ENCODE results near the gene DGKK.

Gene DGKK, protein sequence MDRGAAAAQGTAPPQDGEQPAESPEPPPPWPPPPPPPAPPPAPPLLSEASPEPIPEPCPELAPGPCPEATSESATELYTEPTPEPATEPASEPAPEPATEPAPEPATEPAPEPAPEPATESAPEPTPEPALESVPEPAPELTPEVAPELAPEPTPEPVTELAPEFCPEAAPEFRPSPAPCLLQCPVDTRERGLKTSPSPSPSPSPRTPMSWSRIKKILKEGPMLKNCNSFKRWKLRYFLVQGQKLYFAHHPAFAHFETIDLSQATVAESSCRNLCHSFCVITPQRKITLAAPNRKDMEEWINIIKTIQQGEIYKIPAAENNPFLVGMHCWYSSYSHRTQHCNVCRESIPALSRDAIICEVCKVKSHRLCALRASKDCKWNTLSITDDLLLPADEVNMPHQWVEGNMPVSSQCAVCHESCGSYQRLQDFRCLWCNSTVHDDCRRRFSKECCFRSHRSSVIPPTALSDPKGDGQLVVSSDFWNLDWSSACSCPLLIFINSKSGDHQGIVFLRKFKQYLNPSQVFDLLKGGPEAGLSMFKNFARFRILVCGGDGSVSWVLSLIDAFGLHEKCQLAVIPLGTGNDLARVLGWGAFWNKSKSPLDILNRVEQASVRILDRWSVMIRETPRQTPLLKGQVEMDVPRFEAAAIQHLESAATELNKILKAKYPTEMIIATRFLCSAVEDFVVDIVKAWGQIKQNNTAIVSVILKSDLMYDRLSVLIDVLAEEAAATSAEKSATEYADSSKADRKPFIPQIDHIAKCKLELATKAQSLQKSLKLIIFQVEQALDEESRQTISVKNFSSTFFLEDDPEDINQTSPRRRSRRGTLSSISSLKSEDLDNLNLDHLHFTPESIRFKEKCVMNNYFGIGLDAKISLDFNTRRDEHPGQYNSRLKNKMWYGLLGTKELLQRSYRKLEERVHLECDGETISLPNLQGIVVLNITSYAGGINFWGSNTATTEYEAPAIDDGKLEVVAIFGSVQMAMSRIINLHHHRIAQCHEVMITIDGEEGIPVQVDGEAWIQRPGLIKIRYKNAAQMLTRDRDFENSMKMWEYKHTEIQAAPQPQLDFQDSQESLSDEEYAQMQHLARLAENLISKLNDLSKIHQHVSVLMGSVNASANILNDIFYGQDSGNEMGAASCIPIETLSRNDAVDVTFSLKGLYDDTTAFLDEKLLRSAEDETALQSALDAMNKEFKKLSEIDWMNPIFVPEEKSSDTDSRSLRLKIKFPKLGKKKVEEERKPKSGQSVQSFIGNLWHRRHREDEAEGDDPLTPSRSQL

DNA sequence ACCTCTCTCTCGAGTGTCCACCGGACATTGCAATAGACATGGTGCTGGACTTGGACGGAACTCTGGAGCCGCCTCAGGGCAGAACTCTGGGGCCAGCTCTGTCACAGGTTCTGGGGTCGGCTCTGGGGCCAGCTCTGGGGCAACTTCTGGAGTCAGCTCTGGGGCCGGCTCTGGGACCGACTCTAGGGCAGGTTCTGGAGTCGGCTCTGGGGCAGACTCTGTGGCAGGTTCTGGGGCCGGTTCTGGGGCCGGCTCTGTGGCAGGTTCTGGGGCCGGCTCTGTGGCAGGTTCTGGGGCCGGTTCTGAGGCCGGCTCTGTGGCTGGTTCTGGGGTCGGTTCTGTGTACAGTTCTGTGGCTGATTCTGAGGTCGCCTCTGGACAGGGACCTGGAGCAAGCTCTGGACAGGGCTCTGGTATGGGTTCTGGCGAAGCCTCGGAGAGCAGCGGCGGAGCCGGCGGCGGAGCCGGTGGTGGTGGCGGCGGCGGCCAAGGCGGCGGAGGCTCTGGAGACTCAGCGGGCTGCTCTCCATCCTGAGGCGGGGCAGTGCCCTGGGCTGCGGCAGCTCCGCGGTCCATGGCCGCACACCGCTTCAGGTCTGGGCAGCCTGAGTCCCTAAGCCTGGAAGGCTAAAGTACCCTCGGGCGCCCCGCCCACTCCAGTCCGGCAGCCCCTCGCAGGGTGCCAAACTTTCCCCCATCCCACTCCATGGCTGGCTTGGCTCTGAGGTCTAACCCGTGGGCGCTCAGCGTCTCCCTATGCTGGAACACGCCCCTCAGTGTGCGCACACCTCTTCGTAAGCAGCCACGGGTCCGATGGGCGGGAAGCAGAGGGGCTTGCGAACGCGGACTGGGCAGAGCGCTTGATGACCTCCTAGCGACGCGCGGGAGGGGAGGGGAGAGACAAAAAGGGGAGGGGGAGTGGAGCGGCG is at the start of gene DGKK:
TSS of gene DGKK (minus strand) at position 723 of the 929 bp plus-strand sequence. CDS start at position 576, 147 bp downstream.
- DNase-seq (ENCODE audit: low read depth, low spot score): no peak

DNA sequence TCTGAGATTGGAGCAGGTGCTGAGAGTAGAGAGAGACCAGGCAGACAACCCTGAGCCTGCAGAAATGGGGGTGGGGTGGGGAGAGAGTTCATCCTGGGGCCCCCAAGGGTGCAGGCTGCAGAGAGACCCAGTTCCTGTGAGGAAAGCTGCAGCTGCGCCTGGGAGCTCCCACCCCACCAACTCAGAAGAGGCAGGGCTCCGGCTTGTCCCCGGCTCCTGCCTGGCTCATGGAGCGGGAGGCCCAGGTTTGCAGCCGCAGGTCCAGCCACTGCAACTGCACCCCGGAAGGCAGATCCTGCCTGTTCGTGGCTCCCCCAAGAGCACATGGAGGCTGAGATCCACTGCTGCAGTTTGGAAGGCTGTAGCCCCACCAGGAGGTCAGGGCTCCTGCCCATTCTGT is 44.2 kb upstream of the DGKK start:
- no peak for DNase-seq (ENCODE audit: low read depth, low spot score)

DNA sequence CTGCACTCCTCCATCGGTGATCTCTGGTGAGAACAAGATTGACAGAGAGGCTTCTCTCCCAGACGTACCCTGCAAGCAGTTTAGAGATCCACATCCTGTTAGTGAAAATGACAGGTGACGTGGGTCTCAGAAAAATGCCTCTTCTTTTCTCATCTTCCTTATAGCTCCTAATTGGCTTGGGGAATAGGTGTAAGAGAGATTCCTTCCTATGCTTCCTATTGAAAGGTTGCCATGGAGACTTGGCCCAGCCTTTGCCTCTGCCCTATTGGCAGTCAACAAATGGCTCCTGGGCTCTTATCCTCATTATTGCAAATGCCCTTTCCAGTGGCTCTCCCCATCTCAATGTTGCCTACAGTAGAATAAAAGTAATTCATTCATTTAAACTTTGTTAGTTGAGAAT is 26.5 kb upstream of the DGKK start:
- no peak for DNase-seq (ENCODE audit: low read depth, low spot score)

DNA sequence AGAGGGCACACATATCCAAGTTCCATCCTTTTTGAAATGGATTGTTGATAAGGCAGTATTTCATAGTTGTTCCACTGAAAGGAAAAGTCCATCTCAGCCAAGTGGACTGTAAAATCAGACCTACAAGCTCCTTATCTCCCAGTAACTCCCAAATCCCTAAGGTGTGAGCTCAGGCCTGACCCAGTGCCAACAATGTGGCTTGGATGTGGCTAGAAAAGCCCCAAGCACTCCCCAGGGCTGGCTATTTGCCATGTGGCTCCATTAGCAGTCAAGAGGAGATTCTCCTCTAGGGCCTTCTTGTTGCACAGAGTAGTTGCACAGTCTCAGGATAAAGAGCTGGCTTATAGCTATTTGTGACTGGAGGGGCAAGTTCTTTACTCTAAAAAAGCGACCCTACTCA is 25.0 kb upstream of the DGKK start:
- no peak for DNase-seq (ENCODE audit: low read depth, low spot score)

DNA sequence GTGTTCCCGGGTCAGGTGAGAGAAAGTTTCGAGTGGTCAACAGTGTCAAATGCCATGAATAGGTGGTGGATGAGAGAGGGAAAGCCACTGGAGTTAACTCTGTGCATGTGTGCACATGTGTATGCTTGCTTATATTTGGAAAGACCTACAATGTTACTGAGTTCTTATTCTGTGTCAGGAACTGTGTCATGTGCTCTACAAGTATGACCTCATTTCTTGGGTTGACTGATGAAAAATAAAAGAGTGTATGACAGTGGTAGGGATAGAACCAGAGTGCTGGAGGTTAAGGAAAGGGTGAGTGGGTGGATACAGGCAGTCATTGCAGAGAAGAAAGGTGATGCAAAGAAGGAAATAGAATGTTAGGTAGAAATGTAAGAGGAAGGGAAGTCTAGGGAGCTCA is 22.1 kb upstream of the DGKK start:
- DNase-seq (ENCODE audit: low read depth, low spot score): no peak

DNA sequence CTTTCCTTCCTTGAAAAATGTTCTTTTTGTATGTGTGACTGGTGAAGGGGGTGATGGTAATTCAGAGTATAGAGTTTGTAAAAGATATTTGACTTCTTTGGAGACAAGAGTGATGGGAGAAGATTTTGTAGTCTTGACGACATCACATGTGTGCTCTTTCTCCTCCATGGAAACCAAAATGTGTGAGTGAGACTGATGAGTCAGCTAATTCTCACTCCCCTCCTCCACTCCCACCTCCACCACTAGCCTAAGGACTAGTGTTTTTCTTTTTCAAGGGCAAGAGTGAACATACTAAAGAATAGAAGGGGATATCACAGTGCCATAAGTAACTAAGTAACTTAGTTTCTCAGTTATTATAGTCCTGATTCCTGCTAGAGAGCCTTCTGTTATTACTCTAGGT is 14.0 kb upstream of the DGKK start:
- no peak for DNase-seq (ENCODE audit: low read depth, low spot score)

DNA sequence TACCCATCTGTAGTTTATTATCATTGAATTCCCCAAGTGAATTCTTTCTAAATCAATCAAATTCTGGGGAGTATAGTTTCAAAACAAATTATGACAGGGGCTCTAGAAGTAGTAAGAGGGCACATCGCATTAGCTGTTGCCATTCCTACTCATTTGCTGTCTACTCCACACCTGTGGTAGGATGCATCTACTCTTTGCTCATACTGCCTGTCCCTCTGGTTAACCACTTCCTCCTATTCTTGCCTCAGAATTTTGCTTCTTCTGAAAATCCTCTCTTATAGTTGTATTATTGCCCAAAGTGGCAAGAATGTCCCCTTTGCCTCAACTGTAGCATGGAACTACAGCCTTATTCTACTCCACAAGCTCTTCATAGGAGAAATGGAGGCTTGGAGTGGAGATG is 12.7 kb upstream of the DGKK start:
- no peak for DNase-seq (ENCODE audit: low read depth, low spot score)

DNA sequence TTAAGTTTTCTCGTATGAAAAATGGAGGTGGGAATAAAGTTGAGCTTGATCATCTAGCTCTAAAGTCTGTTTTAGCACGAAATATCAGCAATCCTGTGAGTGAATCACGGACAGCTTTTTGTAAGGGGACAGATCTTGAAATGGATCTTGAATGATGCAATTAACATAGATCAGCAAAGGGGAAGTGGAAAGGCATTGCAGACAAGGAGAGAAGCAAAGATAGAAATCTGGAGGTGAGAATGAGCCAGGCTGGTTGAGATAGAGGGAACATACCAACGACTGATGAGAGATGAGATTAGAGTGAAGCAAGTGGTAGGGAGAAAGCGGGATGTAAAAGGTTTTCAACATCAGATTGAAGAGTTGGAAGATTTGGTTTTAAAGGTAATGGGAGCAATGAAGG is 4.6 kb upstream of the DGKK start:
- no peak for DNase-seq (ENCODE audit: low read depth, low spot score)

DNA sequence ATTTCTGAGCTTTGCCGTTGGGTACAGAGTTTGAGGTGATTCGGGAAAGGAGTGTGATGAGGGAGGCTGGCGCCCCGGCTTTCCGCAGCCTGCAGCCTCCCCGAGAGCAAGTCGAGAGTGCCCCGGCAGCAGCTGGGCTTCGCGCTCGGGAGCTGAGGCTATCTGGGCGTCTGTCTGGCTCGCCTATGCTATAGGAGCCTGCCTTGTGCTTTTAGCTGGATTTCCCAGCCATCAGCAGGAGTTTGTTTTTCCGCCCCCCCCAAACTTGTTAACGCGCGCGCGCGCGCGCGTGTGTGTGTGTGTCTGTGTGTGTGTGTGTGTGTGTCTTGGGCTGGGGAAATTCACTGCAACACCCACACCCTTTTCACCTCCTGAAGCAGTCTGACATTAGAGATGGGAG is 765 bp upstream of the DGKK start:
- no peak for DNase-seq (ENCODE audit: low read depth, low spot score)

DNA sequence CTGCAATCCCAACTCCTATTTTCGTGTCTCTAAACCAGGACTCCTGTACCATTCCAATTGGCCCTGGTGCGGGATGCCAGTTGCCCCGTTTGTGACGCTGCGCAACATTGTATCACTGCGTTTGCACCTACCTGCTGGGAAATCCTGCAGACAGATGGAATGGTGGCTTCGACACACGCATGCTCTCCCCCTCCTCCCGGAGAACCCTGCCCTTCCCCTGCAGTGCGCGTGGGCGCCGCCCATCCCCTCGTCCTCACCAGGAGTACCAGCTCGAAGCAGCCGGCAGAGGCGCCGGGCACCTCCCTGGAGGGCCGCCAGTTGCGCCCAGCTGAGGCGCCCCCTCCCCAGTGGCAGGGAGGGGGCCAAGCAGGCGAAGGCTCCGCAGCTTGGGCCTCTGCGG is 1.4 kb downstream of the DGKK start:
- no peak for DNase-seq (ENCODE audit: low read depth, low spot score)

DNA sequence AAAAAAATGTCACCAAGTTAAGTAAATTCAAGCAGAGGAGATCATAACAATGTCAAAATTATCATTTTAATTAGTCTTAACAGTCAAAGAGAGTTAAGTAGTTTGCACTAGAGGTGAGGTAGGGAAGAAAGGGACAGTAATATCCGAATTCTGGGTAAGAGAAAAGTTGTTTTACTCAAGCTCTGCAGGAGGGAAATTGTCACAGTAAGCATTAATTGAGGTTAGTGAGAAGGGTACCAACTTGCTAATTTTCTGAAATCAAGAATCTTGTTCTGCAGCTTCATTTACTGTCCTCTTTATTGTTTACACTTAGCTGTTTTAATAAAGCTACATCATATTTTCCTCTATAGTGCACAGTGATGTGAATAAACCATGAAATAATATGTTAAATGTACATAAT is 11.0 kb downstream of the DGKK start:
- DNase-seq (ENCODE audit: low read depth, low spot score): no peak

DNA sequence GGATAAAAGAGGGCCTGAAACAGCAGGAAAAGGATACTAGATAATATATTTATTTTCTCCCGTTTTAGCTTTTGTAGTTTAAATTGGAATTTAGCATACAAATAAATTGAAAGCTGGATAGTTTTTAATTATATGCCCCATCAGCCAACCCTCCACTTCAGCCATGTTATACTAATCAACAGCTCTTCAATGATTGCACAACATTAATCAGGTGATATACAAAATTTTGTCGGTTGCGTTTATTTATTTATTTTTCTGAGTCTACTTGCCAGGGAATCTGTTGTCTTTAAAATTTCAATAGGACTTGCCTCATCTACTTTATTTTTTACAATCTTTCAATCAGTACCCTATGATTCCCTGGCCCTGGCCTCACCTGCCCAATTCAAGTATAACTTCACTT is 12.1 kb downstream of the DGKK start:
- DNase-seq (ENCODE audit: low read depth, low spot score): no peak

DNA sequence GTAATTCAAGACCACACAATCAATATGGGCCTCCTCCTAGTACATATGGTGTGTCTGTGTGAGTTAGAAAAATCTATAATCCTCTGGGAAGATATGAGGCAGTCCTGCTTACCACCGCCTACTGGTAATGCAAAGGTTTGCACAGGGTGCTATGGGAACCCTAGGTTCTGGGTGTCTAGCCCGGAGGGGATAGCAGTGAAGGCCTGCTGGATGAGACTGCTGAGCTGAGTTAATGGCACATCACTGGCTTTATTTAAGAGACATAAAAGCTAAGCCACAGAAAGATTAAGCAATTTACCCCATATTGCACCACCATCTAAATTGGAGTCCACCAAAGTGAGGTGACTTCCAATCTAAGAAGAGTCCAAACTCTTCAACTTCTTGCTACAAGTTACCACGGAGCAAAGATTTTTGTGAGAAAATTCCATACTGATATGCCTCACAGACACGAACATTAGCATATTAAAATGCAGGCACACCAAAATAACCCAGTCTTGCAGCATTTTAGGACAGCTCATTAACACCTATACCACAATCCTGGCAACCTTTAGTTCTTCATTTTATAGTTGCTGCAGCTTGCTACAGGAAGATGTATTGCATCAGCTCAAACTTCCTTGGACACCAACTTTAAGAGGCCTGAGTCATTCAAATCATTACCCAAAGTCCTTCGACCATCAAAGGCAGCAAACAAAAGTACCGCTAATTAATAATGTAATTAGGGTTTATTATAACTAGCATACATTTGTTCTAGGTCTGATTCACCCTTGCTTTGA is 13.7 kb downstream of the DGKK start:
- DNase-seq (ENCODE audit: low read depth, low spot score): no peak

DNA sequence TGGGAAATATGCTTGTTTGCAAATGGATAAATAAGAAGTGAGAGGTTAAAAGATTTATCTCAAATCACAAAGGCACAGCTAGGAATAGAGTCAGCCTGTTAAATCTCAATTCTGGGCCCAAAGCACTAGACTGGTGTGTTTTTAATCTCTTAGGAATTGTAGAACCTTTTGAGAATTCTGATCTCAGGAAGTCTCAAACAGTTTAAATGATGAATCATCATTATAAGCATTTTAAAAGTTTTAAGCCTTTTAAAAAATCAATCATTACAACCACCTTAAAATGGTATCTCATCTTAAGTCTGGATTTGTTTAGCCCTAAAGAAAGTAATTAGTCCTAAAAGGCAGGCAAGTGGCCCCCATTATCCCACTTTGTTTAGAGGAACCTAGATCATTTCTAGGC is 17.8 kb downstream of the DGKK start:
- DNase-seq (ENCODE audit: low read depth, low spot score): no peak

DNA sequence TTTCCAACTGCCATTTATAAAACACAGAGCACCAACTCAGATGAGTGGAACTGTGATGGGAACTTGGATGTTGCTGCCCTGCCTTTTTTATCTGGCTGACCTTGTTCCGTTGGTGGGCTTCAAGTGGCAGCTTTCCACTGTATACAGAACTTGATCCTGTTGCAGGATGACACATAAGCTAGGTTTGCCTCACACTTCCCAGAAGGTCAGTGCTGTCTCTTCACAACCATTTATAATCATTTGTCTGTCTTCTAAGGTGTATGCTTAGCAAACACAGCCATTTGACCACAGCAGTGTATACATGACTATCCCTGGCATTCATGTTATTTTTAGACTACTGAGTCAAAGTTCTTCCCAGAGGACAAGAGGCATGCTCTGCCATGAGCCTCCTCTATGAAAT is 20.3 kb downstream of the DGKK start:
- DNase-seq (ENCODE audit: low read depth, low spot score): no peak

DNA sequence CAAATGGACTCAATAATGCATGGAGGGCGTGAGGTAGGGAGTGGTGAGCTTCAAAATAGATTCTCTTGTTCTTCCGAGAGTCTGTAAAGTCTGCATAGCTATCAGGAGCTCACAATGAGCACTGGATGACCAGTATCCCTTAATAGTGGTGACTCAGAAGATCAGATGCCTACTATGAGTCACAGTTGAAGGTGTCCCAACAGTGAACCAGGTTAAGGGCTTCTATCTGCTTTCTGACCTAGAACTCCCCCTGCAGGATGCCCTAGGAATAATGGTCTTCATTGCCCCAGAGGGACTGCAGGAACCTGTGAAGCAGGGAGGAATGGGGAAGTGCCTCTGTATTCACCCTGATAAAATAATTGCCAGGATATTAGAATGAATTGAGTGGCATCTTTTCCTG is 22.1 kb downstream of the DGKK start:
- DNase-seq (ENCODE audit: low read depth, low spot score): no peak

DNA sequence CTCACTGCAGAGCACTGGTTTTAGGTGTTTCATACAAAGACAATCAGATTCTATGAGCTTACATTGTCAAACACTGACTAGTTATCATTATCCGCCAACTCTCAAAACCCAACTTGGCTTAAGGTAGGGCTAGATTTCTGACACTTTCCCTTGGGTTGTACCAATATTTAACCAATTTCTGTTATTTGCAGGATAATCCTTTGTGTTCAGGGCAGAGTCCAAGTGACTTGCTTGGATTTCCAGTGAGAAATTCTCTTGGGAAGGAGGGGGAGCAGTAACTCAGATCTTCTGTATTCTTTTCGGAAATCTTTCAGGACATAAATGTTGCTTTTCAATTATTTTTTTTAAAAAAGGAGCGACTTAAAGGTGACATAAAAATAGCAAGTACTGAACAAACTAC is 23.1 kb downstream of the DGKK start:
- DNase-seq (ENCODE audit: low read depth, low spot score): no peak

DNA sequence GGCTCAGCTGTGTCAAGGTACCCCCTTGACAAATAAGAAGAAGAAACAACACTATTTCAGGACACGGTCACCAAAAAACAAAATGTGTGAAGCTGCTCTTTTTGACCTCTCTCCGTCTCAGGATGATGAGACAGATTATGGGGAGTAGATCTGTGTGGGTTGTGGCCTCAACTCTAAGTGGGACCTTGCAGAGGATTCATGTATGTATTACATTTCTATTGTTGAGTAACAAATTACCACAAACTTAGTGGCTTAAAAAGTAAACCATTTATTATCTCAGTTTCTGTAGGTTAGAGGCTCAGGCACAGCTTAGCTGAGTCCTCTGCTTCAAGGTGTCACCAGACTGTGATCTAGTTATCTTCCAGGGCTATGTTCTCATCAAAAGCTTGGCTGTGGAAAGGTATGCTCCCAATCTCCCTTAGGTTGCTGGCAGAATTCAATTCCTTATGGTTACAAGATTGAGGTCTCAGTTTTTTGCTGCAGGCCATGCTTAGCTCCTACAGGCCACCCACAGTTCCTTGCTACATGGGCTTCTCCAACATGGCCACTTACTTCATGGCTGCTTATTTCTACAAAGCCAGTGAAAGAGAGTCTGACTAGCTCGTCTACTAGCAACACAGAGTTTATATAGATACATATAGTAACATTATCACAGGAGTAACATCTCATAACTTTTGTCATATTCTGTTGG is 28.1 kb downstream of the DGKK start:
- no peak for DNase-seq (ENCODE audit: low read depth, low spot score)

DNA sequence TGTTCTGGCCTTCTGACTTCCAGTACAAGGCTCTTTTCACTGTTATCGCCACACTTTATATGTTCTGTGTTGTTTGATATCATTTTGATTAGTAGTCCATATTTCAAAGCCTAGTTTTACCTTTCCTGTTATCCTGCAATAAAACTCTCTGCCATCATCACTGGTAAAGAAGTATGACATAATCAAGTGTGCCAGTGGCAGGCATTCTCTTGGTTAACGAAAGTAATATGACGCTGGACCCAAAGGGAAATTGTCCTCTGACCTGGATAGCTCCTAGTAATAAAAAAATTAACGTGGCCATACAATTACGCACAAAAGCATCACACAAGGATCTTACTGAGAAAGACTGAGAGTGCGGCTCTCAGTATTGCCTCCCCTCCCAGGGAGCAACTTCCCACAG is 33.8 kb downstream of the DGKK start:
- DNase-seq (ENCODE audit: low read depth, low spot score): no peak

DNA sequence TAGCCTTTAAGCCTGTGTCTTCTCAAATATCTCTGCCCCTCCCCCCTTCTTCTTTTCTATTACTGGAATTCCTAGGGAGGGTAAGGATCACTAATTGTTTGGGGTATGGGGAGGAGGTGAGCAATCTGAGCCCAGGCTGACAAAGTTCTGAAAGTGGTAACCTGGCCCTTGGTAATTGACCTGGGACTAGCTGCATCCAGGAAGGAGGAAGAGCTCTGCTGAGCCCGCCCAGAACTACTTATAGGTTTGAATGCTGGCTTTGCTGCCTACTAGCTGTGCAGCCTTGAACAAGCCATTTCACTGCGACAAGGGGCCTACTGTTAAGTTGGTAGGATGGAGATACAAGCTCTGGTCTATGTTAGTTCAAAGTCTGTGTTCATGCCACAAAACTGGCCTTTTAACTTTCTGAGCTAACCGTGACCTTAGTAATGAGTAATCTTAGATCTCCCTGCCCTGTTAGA is 37.8 kb downstream of the DGKK start:
- DNase-seq (ENCODE audit: low read depth, low spot score): no peak
